ENCODE measurements around the gene DAP. TPM values are rescaled to one million over a fixed set of nuclear protein-coding genes. Genes with fewer than 3 reads are reported as not detected.

The DAP gene
- total RNA-seq, 1 donor from 2014 or later: 102 TPM

- Mint-ChIP-seq H3K36me3 (peaks cover 50% of the 10 kb centered on the region), H3K27me3 (no peaks in the 10 kb centered on the region), H3K4me3 (no peak overlapping the region), H3K27ac (no peak overlapping the region), H3K9me3 (no peaks in the 10 kb centered on the region), H3K4me1 (ENCODE audit: unreplicated experiment) (peaks cover 20% of the 10 kb centered on the region)
- no peak for DNase-seq (ENCODE audit: extremely low spot score, unreplicated experiment)
- TF ChIP-seq CTCF (conservative IDR thresholded peaks at IDR 0.05): no peak
Observed at GRCh38 chr5:10730043-10730351, 31.0 kb downstream of the DAP start.

- H3K4me3 Mint-ChIP-seq: no peak overlapping the region
- no peak for DNase-seq (ENCODE audit: extremely low spot score, unreplicated experiment)
- no peak overlapping the region for H3K27ac Mint-ChIP-seq
- no peaks in the 10 kb centered on the region for H3K9me3 Mint-ChIP-seq
- peaks cover 18% of the 10 kb centered on the region for H3K4me1 Mint-ChIP-seq (ENCODE audit: unreplicated experiment)
- no peak for TF ChIP-seq CTCF (conservative IDR thresholded peaks at IDR 0.05)
- H3K27me3 Mint-ChIP-seq: no peaks in the 10 kb centered on the region
- peaks cover 50% of the 10 kb centered on the region for H3K36me3 Mint-ChIP-seq
Observed at GRCh38 chr5:10729320-10730042, 31.6 kb downstream of the DAP start.

GRCh38 chr5:10728679-10729078 is 32.4 kb downstream of the DAP start:
- no peak for DNase-seq (ENCODE audit: extremely low spot score, unreplicated experiment)
- Mint-ChIP-seq H3K36me3 (peaks cover 46% of the 10 kb centered on the region), H3K27me3 (no peaks in the 10 kb centered on the region), H3K9me3 (no peaks in the 10 kb centered on the region), H3K4me3 (no peak overlapping the region), H3K27ac (no peak overlapping the region), H3K4me1 (ENCODE audit: unreplicated experiment) (peaks cover 12% of the 10 kb centered on the region)
- TF ChIP-seq CTCF (conservative IDR thresholded peaks at IDR 0.05): no peak

- H3K27me3 Mint-ChIP-seq: no peaks in the 10 kb centered on the region
- H3K4me1 Mint-ChIP-seq (ENCODE audit: unreplicated experiment): peaks cover 12% of the 10 kb centered on the region
- no peak for TF ChIP-seq CTCF (conservative IDR thresholded peaks at IDR 0.05)
- DNase-seq (ENCODE audit: extremely low spot score, unreplicated experiment): no peak
- peaks cover 43% of the 10 kb centered on the region for H3K36me3 Mint-ChIP-seq
- H3K27ac Mint-ChIP-seq: no peak overlapping the region
- no peak overlapping the region for H3K4me3 Mint-ChIP-seq
- H3K9me3 Mint-ChIP-seq: no peaks in the 10 kb centered on the region
Observed at GRCh38 chr5:10727861-10728260, 33.2 kb downstream of the DAP start.

- Mint-ChIP-seq H3K27me3 (no peaks in the 10 kb centered on the region), H3K27ac (peak overlapping the region; percentile 38), H3K36me3 (peaks cover 43% of the 10 kb centered on the region), H3K4me3 (no peak overlapping the region), H3K9me3 (no peaks in the 10 kb centered on the region), H3K4me1 (ENCODE audit: unreplicated experiment) (peaks cover 12% of the 10 kb centered on the region)
- DNase-seq (ENCODE audit: extremely low spot score, unreplicated experiment): no peak
- TF ChIP-seq CTCF (conservative IDR thresholded peaks at IDR 0.05): no peak
Observed at GRCh38 chr5:10726913-10727517, 34.0 kb downstream of the DAP start.

Measured in type B pancreatic cell (in vitro differentiated cells).